ENCODE measurements around the gene MST1. TPM values are rescaled to one million over a fixed set of nuclear protein-coding genes. Genes with fewer than 3 reads are reported as not detected.

The MST1 gene
- total RNA-seq, 1 experiment from 2014 or later: 5.4 TPM

DNA sequence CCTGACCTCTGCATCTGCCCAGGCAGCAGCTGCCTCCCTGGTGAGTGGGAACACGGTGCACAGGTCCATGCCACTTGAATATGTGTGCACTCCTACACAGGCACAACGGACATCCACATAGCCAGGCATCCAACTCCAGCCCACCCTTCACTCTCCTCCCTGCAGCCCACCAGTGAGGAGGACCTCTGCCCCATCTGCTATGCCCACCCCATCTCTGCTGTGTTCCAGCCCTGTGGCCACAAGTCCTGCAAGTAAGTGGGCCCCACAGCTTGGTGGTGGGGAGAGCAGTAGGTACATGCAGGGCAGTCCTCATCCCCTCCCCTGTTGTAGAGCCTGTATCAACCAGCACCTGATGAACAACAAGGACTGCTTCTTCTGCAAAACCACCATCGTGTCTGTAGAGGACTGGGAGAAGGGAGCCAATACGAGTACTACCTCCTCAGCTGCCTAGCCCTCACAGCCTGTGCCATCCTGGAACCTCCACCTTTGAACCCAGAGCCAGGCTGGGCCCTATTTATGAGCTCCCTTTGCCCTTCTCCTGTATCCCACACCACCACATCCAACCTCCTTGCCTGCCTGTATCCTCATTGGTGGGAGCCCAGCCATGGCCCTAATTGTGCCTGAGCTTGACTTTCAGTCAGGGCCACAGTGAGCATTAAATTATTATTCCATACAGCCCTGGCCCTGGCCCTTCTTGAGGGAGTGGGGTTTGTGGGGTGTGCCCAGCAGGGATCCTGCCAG, 31.8 kb upstream of the MST1 start:
- DNase-seq (ENCODE audit: low read depth, low spot score): no peak
- in situ Hi-C loops (cut with HindIII; ENCODE audit: low pct_unique_long_range_greater_than_20kb, low sequenced_read_pairs): no loop called here

DNA sequence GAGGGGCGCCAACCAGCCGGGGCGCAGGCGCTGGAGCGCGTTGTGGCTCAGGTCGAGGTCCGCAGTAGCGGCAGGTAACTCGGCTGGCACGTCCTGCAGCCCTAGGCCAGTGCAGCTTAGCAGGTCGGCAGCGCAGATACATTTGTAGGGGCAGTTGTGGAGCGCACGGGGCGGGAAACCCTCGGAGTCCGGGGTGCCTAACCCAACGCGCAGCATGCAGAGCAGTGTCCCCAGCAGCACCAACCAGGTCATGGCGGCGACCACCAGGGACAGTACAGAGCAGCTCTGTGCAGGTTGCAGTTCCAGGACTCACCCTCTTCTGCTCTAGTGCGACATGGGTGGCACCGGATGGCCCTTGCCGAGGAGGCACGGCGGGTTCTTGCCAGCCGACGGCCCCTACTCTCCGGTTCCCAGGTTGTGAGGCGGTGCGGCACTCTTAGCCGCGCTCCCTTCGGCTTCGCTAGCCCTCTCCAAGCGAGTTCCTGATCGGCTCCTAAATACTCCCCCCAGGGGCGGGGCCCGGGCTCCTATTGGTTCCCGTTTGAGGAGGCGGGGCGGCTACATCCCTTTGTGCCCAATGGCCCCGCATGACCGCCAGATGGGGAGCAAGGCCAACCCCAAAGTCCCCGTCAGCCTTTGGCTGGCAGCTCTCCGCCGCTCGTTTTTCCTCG, 30.1 kb upstream of the MST1 start, which contains the start of gene AMIGO3:
Gene AMIGO3 (minus strand): TSS at position 471 of the 671 bp plus-strand sequence. CDS start 219 bp downstream, at position 252.
- DNase-seq (ENCODE audit: low read depth, low spot score): peak; percentile 88
- in situ Hi-C loops (cut with HindIII; ENCODE audit: low pct_unique_long_range_greater_than_20kb, low sequenced_read_pairs): no loop called here

DNA sequence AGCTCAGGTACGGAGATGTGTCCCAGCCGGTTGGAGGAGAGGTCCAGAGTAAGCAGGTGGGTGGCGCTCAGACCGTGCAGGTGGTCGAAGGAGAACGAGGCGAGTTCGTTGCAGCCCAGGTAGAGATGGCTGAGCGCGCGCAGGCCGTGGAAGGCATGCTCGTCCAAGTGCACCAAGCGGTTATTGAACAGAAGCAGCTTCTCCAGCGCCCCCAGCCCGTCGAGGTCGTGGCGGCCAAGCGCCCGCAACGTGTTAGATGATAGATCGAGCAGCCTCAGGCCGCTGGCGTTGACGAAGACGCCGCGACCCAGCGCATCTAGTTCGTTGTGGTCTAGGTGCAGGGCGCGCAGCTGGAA, 29.6 kb upstream of the MST1 start:
- DNase-seq (ENCODE audit: low read depth, low spot score): no peak
- in situ Hi-C loops (cut with HindIII; ENCODE audit: low pct_unique_long_range_greater_than_20kb, low sequenced_read_pairs): no loop called here

DNA sequence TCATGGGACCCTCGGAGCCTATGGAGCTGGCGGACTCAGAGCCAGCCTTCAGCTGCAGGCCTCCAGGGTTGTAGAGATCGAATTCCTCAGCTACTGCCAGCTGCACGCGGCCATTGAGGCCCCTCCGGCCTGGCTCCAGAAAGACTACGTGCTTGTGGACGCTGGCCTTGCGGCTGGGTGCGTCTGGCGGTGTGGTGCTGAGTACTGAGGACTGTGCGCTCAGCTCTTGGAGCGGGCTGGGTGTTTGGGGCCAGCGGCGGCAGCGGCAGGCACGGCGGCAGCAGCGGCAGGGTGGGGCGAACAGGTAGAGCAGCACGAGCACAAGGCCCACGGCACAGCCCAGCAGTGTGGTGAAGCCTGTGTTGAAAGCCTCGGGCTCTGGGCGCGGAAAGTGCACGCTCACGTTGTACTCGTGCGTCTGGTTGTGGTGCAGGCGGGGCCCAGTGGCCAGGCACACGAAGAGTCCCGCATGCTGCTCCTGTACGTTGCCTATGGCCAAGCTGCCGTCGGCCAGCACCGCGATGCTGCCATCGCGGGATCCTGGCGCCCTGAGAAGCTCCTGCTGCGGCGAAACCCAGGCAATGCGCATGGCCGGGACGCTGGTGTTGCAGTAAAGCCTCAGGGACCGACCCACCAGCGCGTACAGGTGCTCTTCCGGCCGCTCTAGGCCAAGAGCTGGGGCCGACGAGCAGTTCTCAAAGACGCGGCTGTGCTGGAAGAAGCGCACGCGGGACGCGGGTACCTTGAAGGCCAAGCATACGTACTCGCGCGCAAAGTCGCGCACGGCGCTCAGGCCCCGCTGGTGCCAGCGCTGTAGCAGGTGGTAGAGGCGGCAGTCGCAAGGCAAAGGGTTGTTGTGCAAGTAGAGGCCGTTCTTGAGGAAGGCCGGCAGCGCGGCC, 28.9 kb upstream of the MST1 start:
- in situ Hi-C loops (cut with HindIII; ENCODE audit: low pct_unique_long_range_greater_than_20kb, low sequenced_read_pairs): no loop called here
- no peak for DNase-seq (ENCODE audit: low read depth, low spot score)

DNA sequence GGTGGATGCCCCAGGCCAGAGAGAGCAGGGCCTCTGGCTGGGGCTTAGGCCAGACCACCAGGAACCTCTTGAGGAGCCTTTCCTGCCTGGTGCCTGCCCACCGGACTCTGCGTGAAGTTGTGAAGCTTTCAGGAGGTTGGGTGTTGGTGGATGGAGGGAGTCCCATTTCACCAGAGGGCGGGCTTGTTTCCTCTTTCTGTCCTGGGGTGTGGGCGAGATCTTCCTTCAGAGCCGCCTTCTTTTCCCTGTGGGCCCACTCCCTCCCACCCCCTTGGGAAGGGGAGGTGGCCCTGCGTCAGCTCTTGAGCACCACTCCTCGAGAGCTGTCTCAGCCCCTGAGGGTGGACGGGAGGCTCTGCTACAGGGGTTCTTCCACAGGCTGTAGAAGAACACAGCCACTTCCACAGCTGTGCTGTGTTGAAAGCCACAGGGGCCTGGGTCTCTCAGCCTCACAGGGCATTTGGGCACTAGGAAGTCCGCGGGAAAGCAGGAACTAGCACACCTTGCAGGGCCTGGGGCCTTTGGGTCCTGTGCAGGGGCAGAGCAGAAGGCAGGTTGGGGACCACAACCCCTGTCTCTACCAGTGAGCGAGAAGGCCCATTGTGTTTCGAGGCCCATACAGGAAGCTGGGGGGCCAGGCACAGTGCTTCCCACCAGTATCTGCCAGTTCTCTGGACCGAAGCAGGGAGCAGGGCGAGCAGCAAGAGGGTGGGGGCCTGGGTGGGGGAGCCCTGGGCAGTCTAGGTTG, 28.1 kb upstream of the MST1 start:
- DNase-seq (ENCODE audit: low read depth, low spot score): no peak

DNA sequence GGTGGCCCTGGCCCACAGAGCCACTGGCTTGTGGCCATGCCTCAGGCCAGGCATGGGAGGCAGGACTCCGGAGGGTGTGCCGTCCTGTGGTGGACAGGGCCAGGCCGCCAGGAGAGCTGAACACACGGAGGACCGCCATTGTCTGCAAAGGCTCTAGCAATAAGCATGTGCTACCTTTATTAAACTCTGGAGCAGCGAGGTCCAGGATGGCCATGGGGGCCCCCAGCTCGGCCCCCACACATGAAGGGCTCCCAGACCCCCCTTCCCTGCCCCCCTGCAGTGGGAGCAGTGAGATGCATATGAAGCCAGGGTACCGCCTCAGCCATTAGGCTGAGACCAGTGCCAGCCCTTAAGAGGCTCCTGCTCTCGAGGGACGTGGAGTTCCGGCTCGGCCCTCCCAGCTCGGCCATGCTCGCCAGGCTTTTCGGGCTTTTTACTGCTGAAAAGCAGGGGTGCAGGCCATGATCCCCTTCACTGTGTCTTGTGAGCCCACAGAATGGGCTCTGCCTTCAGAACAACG, 27.5 kb upstream of the MST1 start:
- in situ Hi-C loops (cut with HindIII; ENCODE audit: low pct_unique_long_range_greater_than_20kb, low sequenced_read_pairs): no loop called here
- DNase-seq (ENCODE audit: low read depth, low spot score): no peak

More for the DNA sequence above, 28.1 kb upstream of the MST1 start:
- in situ Hi-C loops (cut with HindIII; ENCODE audit: low pct_unique_long_range_greater_than_20kb, low sequenced_read_pairs): no loop called here

DNA sequence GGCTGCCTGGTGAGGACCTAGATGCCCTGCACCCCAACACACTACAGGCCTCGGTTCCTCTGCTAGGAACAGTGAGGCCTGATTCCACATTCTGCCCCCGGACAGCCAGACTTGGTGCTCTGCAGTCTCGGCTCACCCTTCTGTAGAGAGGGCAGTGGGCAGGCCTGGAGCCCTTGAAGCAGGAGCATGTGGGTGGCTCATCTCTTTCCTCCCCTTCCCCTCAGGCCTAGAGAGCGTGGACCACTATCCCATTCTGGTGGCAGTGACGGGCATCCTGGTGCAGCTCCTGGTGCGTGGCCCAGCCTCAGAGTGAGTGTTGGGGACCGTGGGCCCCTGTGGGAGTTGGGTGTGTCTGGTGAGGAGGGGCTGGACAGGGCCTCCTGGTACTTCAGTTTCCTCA, 26.9 kb upstream of the MST1 start:
- DNase-seq (ENCODE audit: low read depth, low spot score): no peak
- in situ Hi-C loops (cut with HindIII; ENCODE audit: low pct_unique_long_range_greater_than_20kb, low sequenced_read_pairs): no loop called here

DNA sequence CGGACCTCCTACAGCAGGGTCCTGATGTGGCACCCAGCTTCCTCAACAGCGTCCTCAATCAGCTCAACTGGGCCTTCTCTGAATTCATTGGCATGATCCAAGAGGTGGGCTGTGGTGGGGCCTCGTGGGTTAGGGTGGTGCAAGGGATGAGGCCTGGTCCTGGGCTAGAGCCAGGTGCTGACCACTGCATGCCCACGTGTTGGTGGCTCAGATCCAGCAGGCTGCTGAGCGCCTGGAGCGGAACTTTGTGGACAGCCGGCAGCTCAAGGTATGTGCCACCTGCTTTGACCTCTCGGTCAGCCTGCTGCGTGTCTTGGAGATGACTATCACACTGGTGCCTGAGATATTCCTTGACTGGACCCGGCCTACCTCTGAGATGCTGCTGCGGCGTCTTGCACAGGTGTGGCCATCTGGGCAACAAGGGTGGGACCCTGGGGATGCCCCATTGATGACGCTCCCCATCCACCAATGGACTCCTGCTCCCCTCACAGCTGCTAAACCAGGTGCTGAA, 26.4 kb upstream of the MST1 start:
- in situ Hi-C loops (cut with HindIII; ENCODE audit: low pct_unique_long_range_greater_than_20kb, low sequenced_read_pairs): no loop called here
- no peak for DNase-seq (ENCODE audit: low read depth, low spot score)

DNA sequence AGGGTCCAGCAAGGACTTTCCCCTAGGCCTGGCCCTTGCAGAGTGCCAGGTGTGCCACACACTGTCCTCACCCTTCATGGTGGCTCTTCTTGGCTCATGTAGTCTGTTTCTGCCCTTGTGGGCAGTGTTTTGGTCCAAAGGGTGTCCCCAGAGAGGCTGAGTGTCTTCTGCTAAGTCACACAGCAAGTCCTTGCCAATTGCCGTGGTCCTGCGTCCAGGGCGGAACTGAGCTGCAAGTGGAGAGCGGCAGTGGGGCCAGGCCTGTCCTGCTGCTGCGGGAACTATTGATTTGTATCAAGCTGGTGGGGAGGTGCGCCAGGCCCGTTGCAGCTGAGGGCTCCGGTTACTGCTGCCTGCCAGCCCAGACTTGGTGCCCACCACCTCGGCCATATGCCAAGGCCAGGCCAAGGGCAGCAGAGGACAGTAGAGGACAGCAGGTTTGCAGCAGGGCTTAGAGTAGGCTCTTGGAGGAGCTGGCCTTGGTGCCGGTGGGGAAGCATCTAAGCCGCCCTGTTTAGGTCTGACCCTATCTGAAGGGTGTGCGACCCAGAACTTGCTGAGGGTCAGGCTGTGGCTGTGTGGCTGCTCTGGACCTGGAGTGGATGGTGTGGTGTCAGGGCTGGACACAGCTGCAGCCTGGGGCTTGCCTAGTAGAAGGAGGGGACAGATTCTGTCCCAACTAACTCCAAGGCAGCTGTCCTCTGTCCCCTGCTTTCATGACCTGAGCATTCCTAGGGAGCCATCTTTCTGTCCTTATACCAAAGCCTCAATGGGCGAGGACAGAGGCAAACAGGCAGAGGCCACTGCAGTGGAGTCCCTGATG, 25.7 kb upstream of the MST1 start:
- no peak for DNase-seq (ENCODE audit: low read depth, low spot score)
- in situ Hi-C loops (cut with HindIII; ENCODE audit: low pct_unique_long_range_greater_than_20kb, low sequenced_read_pairs): no loop called here

DNA sequence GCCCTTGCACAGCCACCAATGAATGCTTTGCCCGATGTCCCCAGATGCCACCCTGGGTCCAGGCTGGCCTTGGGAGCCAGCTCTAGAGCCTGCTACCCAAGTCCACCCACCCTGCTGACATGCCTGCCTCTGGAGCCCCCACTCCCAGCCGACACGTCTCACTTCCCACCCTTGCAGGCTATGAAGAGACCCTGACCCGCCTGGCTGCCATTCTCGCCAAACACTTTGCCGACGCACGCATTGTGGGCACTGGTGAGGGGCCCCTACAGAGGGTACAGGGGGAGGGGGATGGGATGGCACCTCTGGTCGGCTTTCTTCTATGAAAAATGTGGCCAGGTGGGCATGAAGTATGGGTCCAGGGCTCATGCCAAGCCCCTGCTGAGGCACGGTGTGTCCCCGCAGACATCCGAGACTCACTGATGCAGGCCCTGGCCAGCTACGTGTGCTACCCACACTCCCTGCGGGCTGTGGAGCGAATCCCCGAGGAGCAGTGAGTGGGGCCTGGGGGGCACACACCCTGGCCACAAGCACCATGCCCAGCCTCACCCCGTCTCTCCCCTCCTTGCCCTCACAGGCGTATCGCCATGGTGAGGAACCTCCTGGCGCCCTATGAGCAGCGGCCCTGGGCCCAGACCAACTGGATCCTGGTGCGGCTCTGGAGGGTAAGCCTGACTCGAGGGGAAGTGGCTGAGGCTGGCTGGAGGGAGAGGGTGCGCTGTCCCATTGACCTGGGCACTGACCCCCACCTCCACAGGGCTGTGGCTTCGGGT, 24.2 kb upstream of the MST1 start:
- DNase-seq (ENCODE audit: low read depth, low spot score): no peak
- in situ Hi-C loops (cut with HindIII; ENCODE audit: low pct_unique_long_range_greater_than_20kb, low sequenced_read_pairs): no loop called here

DNA sequence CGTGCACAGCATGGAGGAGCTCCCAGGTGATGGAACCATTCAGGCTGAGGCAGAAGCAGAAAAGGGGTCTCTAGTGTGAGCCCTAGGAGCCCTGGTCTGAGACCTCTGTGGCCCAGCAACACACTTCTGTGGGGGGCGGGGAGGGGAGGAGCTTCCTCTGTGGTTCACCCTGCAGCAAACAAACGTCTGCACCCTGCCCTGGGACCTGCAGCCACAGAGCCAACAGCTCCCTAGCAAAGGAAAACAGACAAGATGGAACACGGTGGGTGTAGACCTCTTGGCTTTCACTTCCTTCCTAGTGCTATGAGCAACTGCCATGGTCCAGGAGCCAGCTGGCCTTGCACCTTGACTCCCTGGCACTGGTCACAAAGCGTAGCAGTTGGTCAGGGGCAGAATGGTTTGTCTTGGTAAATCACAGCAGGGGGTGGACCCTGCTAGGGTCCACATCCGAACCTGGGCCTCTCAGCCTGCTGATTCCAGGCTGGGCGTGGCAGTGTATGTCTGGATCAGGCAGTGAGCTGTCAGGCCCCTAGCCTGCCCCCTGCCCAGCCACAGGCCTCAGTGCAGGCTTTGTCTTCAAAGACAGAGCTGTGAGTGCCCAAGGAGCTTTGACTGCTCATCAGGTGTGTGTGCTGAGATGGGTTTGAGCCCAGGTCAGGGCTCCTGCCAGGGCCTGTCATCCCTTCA, 23.5 kb upstream of the MST1 start:
- in situ Hi-C loops (cut with HindIII; ENCODE audit: low pct_unique_long_range_greater_than_20kb, low sequenced_read_pairs): no loop called here
- DNase-seq (ENCODE audit: low read depth, low spot score): no peak

DNA sequence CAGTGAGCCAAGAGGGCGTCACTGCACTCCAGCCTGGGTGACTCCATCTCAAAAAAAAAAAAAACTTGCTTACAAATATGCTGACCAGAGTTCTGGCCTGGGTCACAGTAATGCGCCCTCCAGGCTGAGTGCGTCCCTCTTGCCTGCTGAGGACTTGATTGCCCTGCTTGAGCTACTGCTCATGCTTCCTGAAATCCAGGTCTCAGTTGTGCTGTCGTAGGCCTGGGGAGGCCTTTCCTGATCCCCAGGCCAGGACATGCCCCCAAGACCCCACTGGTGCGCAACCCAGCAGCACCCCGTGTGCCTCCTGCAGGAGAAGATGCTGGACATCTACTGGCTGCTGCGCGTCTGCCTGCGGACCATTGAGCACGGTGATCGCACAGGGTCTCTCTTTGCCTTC, 22.9 kb upstream of the MST1 start:
- no peak for DNase-seq (ENCODE audit: low read depth, low spot score)
- in situ Hi-C loops (cut with HindIII; ENCODE audit: low pct_unique_long_range_greater_than_20kb, low sequenced_read_pairs): no loop called here

DNA sequence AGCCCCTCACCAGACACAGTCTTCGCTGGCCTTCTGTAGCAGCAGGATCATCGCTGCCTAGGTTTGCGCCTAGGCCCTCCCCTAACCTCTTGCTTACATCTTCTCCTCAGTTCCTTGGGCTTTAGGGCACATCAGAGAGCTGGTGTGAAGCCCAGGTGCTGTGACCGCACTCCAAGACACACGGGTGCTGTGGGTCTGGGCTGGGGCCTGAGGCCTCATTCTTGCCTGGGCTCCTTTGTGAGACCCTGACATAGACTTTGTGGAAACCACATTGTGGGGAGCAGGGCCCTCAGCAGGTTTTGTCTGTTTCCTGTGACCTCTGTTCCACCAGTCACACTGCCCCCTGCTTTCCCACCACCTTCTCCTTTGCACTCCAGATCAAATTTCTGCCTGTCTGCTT, 22.2 kb upstream of the MST1 start:
- DNase-seq (ENCODE audit: low read depth, low spot score): no peak
- in situ Hi-C loops (cut with HindIII; ENCODE audit: low pct_unique_long_range_greater_than_20kb, low sequenced_read_pairs): no loop called here

DNA sequence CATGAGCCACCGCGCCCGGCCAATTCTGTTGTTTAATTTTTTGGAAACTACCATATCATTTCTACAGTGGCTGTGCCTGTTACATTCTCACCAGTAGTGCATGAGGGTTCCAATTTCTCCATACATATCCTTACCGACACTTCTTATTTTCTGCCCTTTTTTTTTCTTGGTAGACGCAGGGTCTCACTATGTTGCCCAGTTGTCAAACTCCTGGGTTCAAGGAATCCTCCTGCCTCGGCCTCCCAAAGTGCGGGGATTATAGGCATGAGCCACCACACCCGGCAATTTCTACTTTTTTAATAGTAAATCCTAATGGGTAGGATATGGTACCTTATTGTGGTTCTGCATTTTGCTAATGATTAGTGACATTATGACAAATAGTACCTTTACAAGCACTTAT, 20.6 kb upstream of the MST1 start:
- in situ Hi-C loops (cut with HindIII; ENCODE audit: low pct_unique_long_range_greater_than_20kb, low sequenced_read_pairs): no loop called here
- DNase-seq (ENCODE audit: low read depth, low spot score): no peak

DNA sequence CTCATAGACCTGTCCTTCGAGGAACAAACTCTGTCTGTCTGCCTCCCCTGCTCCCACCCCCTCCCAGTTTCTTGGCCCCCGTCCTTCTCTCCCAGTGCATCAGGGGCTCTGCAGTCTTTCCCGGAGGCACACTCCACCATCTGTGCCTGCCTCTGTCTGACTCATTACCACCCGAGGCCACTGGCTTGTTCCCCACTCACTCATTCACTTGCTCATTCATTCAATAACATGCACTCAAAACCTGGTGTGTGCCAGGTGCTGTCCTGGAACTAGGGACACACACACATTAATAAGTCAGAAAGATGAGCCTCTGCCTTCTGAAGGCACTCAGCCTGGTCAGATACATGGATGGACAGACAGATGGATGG, 17.8 kb upstream of the MST1 start:
- no peak for DNase-seq (ENCODE audit: low read depth, low spot score)
- in situ Hi-C loops (cut with HindIII; ENCODE audit: low pct_unique_long_range_greater_than_20kb, low sequenced_read_pairs): no loop called here
